Measurements from ENCODE around the gene TCTN1. TPM values are rescaled to one million over a fixed set of nuclear protein-coding genes. Genes with fewer than 3 reads are reported as not detected.

TCTN1 gene
- polyA plus RNA-seq (2013, experiment 1 of 2) = 58.1 TPM
- polyA plus RNA-seq (2013, experiment 2 of 2) = 60.5 TPM

- Histone ChIP-seq H2BK120ac (ENCODE audit: low read depth, low read length) (peak within 1 kb of the TSS; percentile 61), H2BK15ac (ENCODE audit: low read depth, poor library complexity, severe bottlenecking) (no peak within 1 kb of the TSS), H3K4ac (ENCODE audit: low read depth in 1 of 2, low read length in 2 of 2) (peak within 1 kb of the TSS; percentile 63 to 67), H3K14ac (ENCODE audit: low read length in 2 of 2) (peak within 1 kb of the TSS in 1 of 2 experiments; percentile 97), H2AK5ac (ENCODE audit: low read length, severe bottlenecking) (no peak within 1 kb of the TSS), H3K4me3 (ENCODE audit: insufficient read depth in 1 of 2, low read depth in 1 of 2, low read length in 2 of 2) (peak within 1 kb of the TSS; percentile 84 to 91), H3K9me3 (ENCODE audit: control insufficient read depth, low read length) (no peaks in the 10 kb centered on the region), H3K23ac (ENCODE audit: low read length in 2 of 2) (peak within 1 kb of the TSS in 1 of 2 experiments; percentile 32), H3K79me1 (replicated peaks; ENCODE audit: low read length, poor library complexity, severe bottlenecking) (peaks cover 4% of the 10 kb centered on the region), H3K9ac (ENCODE audit: low read length) (peak within 1 kb of the TSS; percentile 95), H4K8ac (ENCODE audit: low read length) (peak within 1 kb of the TSS; percentile 92), H2AFZ (ENCODE audit: low read depth, low read length) (peak within 1 kb of the TSS; percentile 98), H3K27me3 (ENCODE audit: control insufficient read depth in 1 of 2, insufficient read depth in 1 of 2, low read length in 2 of 2) (no peaks in the 10 kb centered on the region), H3K4me1 (ENCODE audit: control insufficient read depth, insufficient read depth, low read depth, low read length) (no peaks in the 10 kb centered on the region), H3K18ac (ENCODE audit: low read depth in 1 of 2, low read length in 2 of 2) (peak within 1 kb of the TSS; percentile 83 to 95), H2BK12ac (ENCODE audit: low read length in 2 of 2) (peak within 1 kb of the TSS in 1 of 2 experiments; percentile 43), H3K36me3 (ENCODE audit: control insufficient read depth in 1 of 2, insufficient read depth in 2 of 2, low read depth in 1 of 2, low read length in 2 of 2) (peaks cover 3 to 8% of the 10 kb centered on the region in 2 experiments), H3K4me2 (ENCODE audit: low read length, poor library complexity, severe bottlenecking) (peak within 1 kb of the TSS; percentile 93), H3K27ac (ENCODE audit: low read length, poor library complexity, severe bottlenecking) (no peak within 1 kb of the TSS), H2BK5ac (ENCODE audit: low read depth, low read length, poor library complexity, severe bottlenecking) (no peak within 1 kb of the TSS), H4K91ac (ENCODE audit: low read length) (no peak within 1 kb of the TSS)
- peak; percentile 95 for DNase-seq
- WGBS = 4% methylated on average over 60 of the region's 60 CpGs
Observed at GRCh38 chr12:110613771-110614684, at the start of gene TCTN1. Gene TCTN1 (plus strand): TSS chr12:110614129. CDS start chr12:110614183, 54 bp downstream.

GRCh38 chr12:110564471-110564991, 49.4 kb upstream of the TCTN1 start:
- Histone ChIP-seq H2BK15ac (ENCODE audit: low read depth, poor library complexity, severe bottlenecking) (no peak overlapping the region), H3K27ac (ENCODE audit: low read length, poor library complexity, severe bottlenecking) (no peak overlapping the region), H3K27me3 (ENCODE audit: control insufficient read depth in 1 of 2, insufficient read depth in 1 of 2, low read length in 2 of 2) (no peaks in the 10 kb centered on the region), H2BK120ac (ENCODE audit: low read depth, low read length) (no peak overlapping the region), H3K9ac (ENCODE audit: low read length) (peak overlapping the region; percentile 1), H4K8ac (ENCODE audit: low read length) (no peak overlapping the region), H3K23ac (ENCODE audit: low read length in 2 of 2) (no peak overlapping the region), H3K36me3 (ENCODE audit: control insufficient read depth in 1 of 2, insufficient read depth in 2 of 2, low read depth in 1 of 2, low read length in 2 of 2) (no peaks in the 10 kb centered on the region), H2BK5ac (ENCODE audit: low read depth, low read length, poor library complexity, severe bottlenecking) (no peak overlapping the region), H2AK5ac (ENCODE audit: low read length, severe bottlenecking) (no peak overlapping the region), H2AFZ (ENCODE audit: low read depth, low read length) (no peak overlapping the region), H3K4me1 (ENCODE audit: control insufficient read depth, insufficient read depth, low read depth, low read length) (peaks cover 9% of the 10 kb centered on the region), H3K14ac (ENCODE audit: low read length in 2 of 2) (no peak overlapping the region), H3K4ac (ENCODE audit: low read depth in 1 of 2, low read length in 2 of 2) (no peak overlapping the region), H3K18ac (ENCODE audit: low read depth in 1 of 2, low read length in 2 of 2) (no peak overlapping the region), H3K4me3 (ENCODE audit: insufficient read depth in 1 of 2, low read depth in 1 of 2, low read length in 2 of 2) (no peak overlapping the region), H3K4me2 (ENCODE audit: low read length, poor library complexity, severe bottlenecking) (no peak overlapping the region), H3K9me3 (ENCODE audit: control insufficient read depth, low read length) (peaks cover 4% of the 10 kb centered on the region), H4K91ac (ENCODE audit: low read length) (no peak overlapping the region), H2BK12ac (ENCODE audit: low read length in 2 of 2) (no peak overlapping the region), H3K79me1 (replicated peaks; ENCODE audit: low read length, poor library complexity, severe bottlenecking) (peaks cover 31% of the 10 kb centered on the region)
- no peak for DNase-seq
- WGBS = 53% methylated on average over 3 of the region's 8 CpGs

DNA sequence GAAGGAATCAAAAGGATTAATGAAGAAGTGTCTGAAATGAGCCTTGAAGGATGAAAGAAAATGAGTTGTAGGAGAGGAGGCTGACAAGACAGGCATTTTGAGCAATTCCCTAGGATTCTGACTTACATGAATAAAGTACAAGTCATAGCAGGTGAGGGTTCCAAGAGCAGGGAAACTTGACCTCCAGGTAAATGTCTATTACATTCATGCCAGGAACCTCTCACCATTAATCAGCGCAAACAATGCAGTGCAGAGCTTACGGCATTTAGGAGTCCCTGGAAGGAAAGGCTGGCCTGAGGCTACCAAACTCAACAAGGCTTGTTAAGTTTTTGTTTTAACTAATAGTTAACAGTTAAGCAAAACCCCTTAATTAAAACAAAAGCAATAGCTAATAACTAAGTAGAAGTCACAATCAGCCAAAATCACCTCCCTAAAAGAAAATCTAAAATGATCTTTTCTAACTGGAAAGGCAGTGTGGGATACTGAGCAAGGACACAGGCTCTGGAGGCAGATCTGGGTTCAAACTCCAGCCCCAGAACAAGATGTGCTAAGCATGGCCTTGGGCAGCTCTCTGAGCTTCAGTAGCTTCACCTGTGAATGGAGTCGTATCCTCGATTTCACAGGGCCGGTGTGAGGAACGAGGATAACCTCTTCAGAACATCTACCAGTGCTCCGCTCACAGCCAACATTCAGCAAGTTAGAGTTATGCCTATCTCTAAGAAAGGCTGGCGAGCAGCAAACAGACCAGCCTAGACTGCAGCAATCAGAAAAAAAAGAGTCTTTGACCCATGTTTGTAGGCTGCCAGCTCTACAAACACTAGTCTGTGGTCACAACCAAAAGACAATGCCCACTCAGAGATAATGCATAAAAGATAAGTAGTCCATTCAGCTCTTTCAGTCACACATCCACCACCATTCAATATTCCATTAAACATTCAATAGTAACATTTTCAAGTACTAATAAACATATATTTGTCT, 47.7 kb upstream of the TCTN1 start:
- Histone ChIP-seq H2BK5ac (ENCODE audit: low read depth, low read length, poor library complexity, severe bottlenecking) (no peak overlapping the region), H3K9me3 (ENCODE audit: control insufficient read depth, low read length) (peaks cover 8% of the 10 kb centered on the region), H3K9ac (ENCODE audit: low read length) (no peak overlapping the region), H2BK120ac (ENCODE audit: low read depth, low read length) (no peak overlapping the region), H3K18ac (ENCODE audit: low read depth in 1 of 2, low read length in 2 of 2) (peak overlapping the region in 1 of 2 experiments; percentile 66), H2BK12ac (ENCODE audit: low read length in 2 of 2) (no peak overlapping the region), H3K4me3 (ENCODE audit: insufficient read depth in 1 of 2, low read depth in 1 of 2, low read length in 2 of 2) (no peak overlapping the region), H3K27ac (ENCODE audit: low read length, poor library complexity, severe bottlenecking) (no peak overlapping the region), H3K27me3 (ENCODE audit: control insufficient read depth in 1 of 2, insufficient read depth in 1 of 2, low read length in 2 of 2) (no peaks in the 10 kb centered on the region), H3K79me1 (replicated peaks; ENCODE audit: low read length, poor library complexity, severe bottlenecking) (peaks cover 29% of the 10 kb centered on the region), H2AK5ac (ENCODE audit: low read length, severe bottlenecking) (peak overlapping the region; percentile 35), H4K8ac (ENCODE audit: low read length) (no peak overlapping the region), H3K36me3 (ENCODE audit: control insufficient read depth in 1 of 2, insufficient read depth in 2 of 2, low read depth in 1 of 2, low read length in 2 of 2) (no peaks in the 10 kb centered on the region), H3K4me2 (ENCODE audit: low read length, poor library complexity, severe bottlenecking) (no peak overlapping the region), H4K91ac (ENCODE audit: low read length) (no peak overlapping the region), H3K23ac (ENCODE audit: low read length in 2 of 2) (peak overlapping the region in 1 of 2 experiments; percentile 59), H3K4me1 (ENCODE audit: control insufficient read depth, insufficient read depth, low read depth, low read length) (peaks cover 9% of the 10 kb centered on the region), H3K4ac (ENCODE audit: low read depth in 1 of 2, low read length in 2 of 2) (no peak overlapping the region), H2BK15ac (ENCODE audit: low read depth, poor library complexity, severe bottlenecking) (no peak overlapping the region), H2AFZ (ENCODE audit: low read depth, low read length) (no peak overlapping the region), H3K14ac (ENCODE audit: low read length in 2 of 2) (peak overlapping the region in 1 of 2 experiments; percentile 35)
- DNase-seq = no peak
- WGBS = 93% methylated on average over 7 of the region's 8 CpGs

Measured in mesenchymal stem cell (in vitro differentiated cells and primary cell).